Kidney (tissue), 22 donors: ENCODE data around the gene CASP10. TPM values are rescaled to one million over a fixed set of nuclear protein-coding genes. Genes with fewer than 3 reads are reported as not detected.

Experiments used
- DNase-seq, 5 donors: peaks; one replicate each; pipeline ENCODE4 v3.0.0-alpha.2; 2013 to 2020
- FAIRE-seq: peaks from 2 replicates; lab custom pipeline; 2012; peaks lifted over from hg19 to GRCh38; lab: Jason Lieb, UNC
- H3K27ac ChIP-seq, 2 donors: one replicate each; pipeline ENCODE4 v1.7.0; 2013; ENCODE audit warnings: low read depth in 2 of 2, low read length in 2 of 2, inconsistent platforms in 1 of 2
- H3K27me3 ChIP-seq: one replicate; pipeline ENCODE4 v1.7.1; 2013; ENCODE audit warnings: low read length, inconsistent platforms; ENCODE audit not compliant: control insufficient read depth, insufficient read depth
- H3K36me3 ChIP-seq, 3 donors: one replicate each; pipeline versions ENCODE4 v1.7.0 to v1.7.1; 2013; ENCODE audit warnings: low read length in 3 of 3, control low read depth in 1 of 3, inconsistent platforms in 1 of 3; ENCODE audit not compliant: insufficient read depth in 3 of 3, control insufficient read depth in 2 of 3
- H3K4me1 ChIP-seq, 3 donors: one replicate each; pipeline versions ENCODE4 v1.7.0 to v1.7.1; 2013; ENCODE audit warnings: low read length in 3 of 3, inconsistent platforms in 1 of 3, low read depth in 1 of 3; ENCODE audit not compliant: control insufficient read depth in 2 of 3, insufficient read depth in 2 of 3
- H3K4me3 ChIP-seq, 3 donors: one replicate each; pipeline versions ENCODE4 v1.7.0 to v1.8.1; 2013; ENCODE audit warnings: low read length in 3 of 3, control low read depth in 1 of 3, inconsistent platforms in 1 of 3
- H3K9ac ChIP-seq, 3 donors: one replicate each; pipeline versions ENCODE4 v1.7.0 to v1.7.1; 2013; ENCODE audit warnings: low read length in 3 of 3, control low read depth in 1 of 3, inconsistent platforms in 1 of 3
- H3K9me3 ChIP-seq, 3 donors: one replicate each; pipeline versions ENCODE4 v1.7.0 to v1.7.1; 2013; ENCODE audit warnings: low read length in 3 of 3, control low read depth in 1 of 3, inconsistent platforms in 1 of 3; ENCODE audit not compliant: control insufficient read depth in 2 of 3, insufficient read depth in 1 of 3
- intact Hi-C: fragments of 100-400 bp; cut with DNase I; formaldehyde crosslinking; loops from one replicate; pipeline ENCODE4 v1.11.1; 2022
- long read RNA-seq, 10 donors: library from polyadenylated mRNA in 1 of 10; unstranded in 1 of 10; transcript quantifications; one replicate each; pipeline ENCODE4 v2.0.0 and lab custom pipeline, GENCODE V29; 2021 to 2026
- polyA plus RNA-seq: library from polyadenylated mRNA; stranded (reverse); fragments of 350-450 nt; fragmentation: Illumina TruSeq; extraction: RNeasy Lipid Tissue Mini Kit (QIAGEN cat#74804); gene quantifications from one replicate; pipeline ENCODE4 v1.2.3, GENCODE V29; 2014; ENCODE audit warnings: low read depth, low replicate concordance; ENCODE audit not compliant: insufficient read depth
- total RNA-seq: library from RNA; stranded (reverse); fragmentation: NEBNext Ultra II Directional; extraction: Animal tissue kit (Norgen Biotek cat#: 25700); gene quantifications from one replicate; pipeline ENCODE4 v1.2.1, GENCODE V29; 2021
- TF ChIP-seq, protein P1 (sequence below): IDR thresholded peaks from 3 replicates; pipeline ENCODE4 v1.5.1; 2012; ENCODE audit warnings: mild to moderate bottlenecking, moderate library complexity, borderline replicate concordance; ENCODE audit not compliant: insufficient read depth; ENCODE audit errors: extremely low read depth
- donor health status: control.
- donor health status: control.
- donor health status: control.
- donor health status: control.
- donor health status: control.
- donor health status: DM: yes; HTN: yes; CAD: no.
- donor health status: Normal renal cell carcinoma (clear cell type).

CASP10 gene, protein sequence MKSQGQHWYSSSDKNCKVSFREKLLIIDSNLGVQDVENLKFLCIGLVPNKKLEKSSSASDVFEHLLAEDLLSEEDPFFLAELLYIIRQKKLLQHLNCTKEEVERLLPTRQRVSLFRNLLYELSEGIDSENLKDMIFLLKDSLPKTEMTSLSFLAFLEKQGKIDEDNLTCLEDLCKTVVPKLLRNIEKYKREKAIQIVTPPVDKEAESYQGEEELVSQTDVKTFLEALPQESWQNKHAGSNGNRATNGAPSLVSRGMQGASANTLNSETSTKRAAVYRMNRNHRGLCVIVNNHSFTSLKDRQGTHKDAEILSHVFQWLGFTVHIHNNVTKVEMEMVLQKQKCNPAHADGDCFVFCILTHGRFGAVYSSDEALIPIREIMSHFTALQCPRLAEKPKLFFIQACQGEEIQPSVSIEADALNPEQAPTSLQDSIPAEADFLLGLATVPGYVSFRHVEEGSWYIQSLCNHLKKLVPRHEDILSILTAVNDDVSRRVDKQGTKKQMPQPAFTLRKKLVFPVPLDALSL
- total RNA-seq (24.6 TPM), polyA plus RNA-seq (4.5 TPM)
- long read RNA-seq, donor 1, partial matches to known transcripts = 0 of 1 reads
- long read RNA-seq, donor 1, other reads (novel, unspliced or antisense) = 0 of 1 reads
- long read RNA-seq, donor 2, full-length matches to known transcripts = 1 of 1 reads
- long read RNA-seq, donor 2, partial matches to known transcripts = 0 of 1 reads
- long read RNA-seq, donor 2, other reads (novel, unspliced or antisense) = 0 of 1 reads
- long read RNA-seq, donor 3 = 0 reads
- long read RNA-seq, donor 4, full-length matches to known transcripts = 1 of 1 reads
- long read RNA-seq, donor 4, partial matches to known transcripts = 0 of 1 reads
- long read RNA-seq, donor 4, other reads (novel, unspliced or antisense) = 0 of 1 reads
- long read RNA-seq, donor 5 = 0 reads
- long read RNA-seq, donor 6 = 0 reads
- long read RNA-seq, donor 7, partial matches to known transcripts = 1 of 4 reads
- long read RNA-seq, donor 7, other reads (novel, unspliced or antisense) = 3 of 4 reads
- long read RNA-seq, donor 8 = 0 reads
- long read RNA-seq, donor 9 = 0 reads
- long read RNA-seq, donor 10, partial matches to known transcripts = 0 of 1 reads
- long read RNA-seq, donor 10, other reads (novel, unspliced or antisense) = 0 of 1 reads

DNA sequence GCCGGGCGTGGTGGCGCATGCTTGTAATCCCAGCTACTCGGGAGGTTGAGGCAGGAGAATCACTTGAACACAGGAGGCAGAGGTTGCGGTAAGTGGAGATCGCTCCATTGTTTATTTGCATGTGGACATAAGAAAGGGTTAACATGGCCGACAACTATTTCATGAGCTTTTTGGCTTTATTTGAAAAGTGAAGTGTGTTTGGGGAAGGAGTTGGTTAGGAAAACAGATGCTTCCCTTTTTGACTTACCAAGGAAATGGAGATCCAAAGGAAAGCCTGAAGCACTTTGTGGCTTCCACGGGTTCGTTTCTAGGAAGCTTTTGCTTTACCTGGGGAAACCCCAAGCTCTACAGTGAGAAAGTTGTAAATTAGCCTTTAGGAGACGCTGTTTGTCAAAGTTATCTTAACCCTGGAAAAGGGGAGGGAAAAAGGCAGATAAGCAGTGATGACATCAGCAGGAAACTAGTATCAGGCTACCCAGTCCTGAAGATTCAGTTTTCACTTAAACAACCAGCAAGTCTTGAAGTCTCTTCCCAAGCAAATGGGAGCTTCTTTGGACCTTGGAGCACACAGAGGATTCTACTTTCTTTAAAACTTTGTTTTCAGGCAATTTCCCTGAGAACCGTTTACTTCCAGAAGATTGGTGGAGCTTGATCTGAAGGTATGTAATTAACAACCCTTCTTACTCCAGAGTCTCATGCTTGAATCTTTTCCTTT, at the start of gene CASP10:
Gene CASP10, plus strand, starts transcription at position 492 of the 715 bp plus-strand sequence. CDS start 2,637 bp downstream, outside the sequence.
- FAIRE-seq = peak; percentile 59
- intact Hi-C loops = no loop called here
- DNase-seq = peak in 2 of 5 donors; percentile 66 to 87

DNA sequence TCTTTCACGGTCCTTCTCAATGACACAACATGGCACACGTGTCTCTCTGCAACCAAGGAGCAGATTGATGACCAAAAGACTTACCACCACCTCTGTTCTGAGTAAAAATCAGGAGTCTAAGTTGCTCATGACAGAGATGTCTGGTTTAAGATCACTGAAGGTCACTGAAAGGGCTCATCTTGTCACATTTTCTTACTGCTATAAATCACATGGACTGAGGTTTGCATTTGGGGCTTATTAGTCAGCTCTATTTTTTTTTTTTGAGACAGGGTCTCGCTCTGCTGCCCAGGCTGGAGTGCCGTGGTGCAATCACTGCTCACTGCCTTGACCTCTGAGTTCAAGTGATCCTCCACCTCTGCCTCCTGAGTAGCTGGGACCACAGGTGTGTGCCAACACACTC, 47.6 kb upstream of the CASP10 start:
- peak overlapping the region in 1 of 2 donors; percentile 40 for H3K27ac ChIP-seq
- no peaks in the 10 kb centered on the region for H3K27me3 ChIP-seq
- H3K36me3 ChIP-seq = peaks cover 4 to 32% (median 25%) of the 10 kb centered on the region in 3 donors
- peaks cover 0 to 20% (median 10%) of the 10 kb centered on the region in 3 donors for H3K4me1 ChIP-seq
- H3K9me3 ChIP-seq = no peaks in the 10 kb centered on the region
- DNase-seq (no peak), FAIRE-seq (no peak)
- H3K4me3 ChIP-seq = no peak overlapping the region
- TF ChIP-seq, protein P1, sequence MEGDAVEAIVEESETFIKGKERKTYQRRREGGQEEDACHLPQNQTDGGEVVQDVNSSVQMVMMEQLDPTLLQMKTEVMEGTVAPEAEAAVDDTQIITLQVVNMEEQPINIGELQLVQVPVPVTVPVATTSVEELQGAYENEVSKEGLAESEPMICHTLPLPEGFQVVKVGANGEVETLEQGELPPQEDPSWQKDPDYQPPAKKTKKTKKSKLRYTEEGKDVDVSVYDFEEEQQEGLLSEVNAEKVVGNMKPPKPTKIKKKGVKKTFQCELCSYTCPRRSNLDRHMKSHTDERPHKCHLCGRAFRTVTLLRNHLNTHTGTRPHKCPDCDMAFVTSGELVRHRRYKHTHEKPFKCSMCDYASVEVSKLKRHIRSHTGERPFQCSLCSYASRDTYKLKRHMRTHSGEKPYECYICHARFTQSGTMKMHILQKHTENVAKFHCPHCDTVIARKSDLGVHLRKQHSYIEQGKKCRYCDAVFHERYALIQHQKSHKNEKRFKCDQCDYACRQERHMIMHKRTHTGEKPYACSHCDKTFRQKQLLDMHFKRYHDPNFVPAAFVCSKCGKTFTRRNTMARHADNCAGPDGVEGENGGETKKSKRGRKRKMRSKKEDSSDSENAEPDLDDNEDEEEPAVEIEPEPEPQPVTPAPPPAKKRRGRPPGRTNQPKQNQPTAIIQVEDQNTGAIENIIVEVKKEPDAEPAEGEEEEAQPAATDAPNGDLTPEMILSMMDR = no peak
- intact Hi-C loops = no loop called here
- no peak overlapping the region for H3K9ac ChIP-seq

More for the DNA sequence above, at the start of gene CASP10:
- TF ChIP-seq, protein P1 = peak; percentile 71
- Histone ChIP-seq H3K27ac (peak within 1 kb of the TSS in 1 of 2 donors; percentile 8), H3K4me3 (peak within 1 kb of the TSS; percentile 73 to 82 (median 75)), H3K9ac (peak within 1 kb of the TSS; percentile 56 to 66 (median 65)), H3K36me3 (peaks cover 0 to 2% (median 0%) of the 10 kb centered on the region in 3 donors), H3K27me3 (no peaks in the 10 kb centered on the region), H3K4me1 (peaks cover 0 to 7% (median 0%) of the 10 kb centered on the region in 3 donors), H3K9me3 (no peaks in the 10 kb centered on the region)

DNA sequence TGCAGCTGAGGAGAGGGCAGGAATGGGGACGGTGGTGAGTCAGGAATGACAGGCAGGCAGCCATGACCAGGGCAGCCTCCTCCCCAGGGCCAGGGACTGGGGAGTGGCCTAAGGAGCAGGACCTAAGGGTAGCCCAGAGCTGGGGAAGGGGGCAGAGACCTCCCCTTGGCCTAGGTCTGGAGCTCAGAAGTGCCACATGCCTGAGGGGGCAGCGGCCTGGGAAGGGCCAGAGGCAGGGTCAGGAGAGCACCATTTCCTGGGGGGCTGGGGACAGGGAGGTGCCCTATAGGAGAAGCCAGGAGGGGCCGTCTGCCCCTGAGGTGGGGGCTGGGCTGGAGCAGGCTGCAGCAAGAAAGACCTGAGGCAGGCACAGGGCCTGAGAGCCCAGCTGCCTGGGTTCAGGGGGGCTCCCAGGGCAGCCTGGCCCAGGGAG, 46.0 kb upstream of the CASP10 start:
- peaks cover 0 to 17% (median 3%) of the 10 kb centered on the region in 3 donors for H3K4me1 ChIP-seq
- no peaks in the 10 kb centered on the region for H3K27me3 ChIP-seq
- intact Hi-C loops = no loop called here
- FAIRE-seq (no peak), DNase-seq (peak in 1 of 5 donors; percentile 74)
- no peak overlapping the region for H3K4me3 ChIP-seq
- peaks cover 4 to 35% (median 32%) of the 10 kb centered on the region in 3 donors for H3K36me3 ChIP-seq
- TF ChIP-seq, protein P1 = no peak
- no peak overlapping the region for H3K9ac ChIP-seq
- peak overlapping the region; percentile 4 to 28 for H3K27ac ChIP-seq
- no peaks in the 10 kb centered on the region for H3K9me3 ChIP-seq
